HL-60 (cell line): Measurements from ENCODE around the gene IQGAP2.

ENCODE experiments used
- CTCF ChIP-seq: IDR thresholded peaks from one replicate; pipeline ENCODE4 v1.5.1; 2011; ENCODE audit warnings: low read length, control low read depth, inconsistent platforms; ENCODE audit not compliant: insufficient read depth
- GABPA ChIP-seq: IDR thresholded peaks from 2 replicates; pipeline ENCODE4 v1.6.1; 2012; ENCODE audit warnings: low read depth

DNA sequence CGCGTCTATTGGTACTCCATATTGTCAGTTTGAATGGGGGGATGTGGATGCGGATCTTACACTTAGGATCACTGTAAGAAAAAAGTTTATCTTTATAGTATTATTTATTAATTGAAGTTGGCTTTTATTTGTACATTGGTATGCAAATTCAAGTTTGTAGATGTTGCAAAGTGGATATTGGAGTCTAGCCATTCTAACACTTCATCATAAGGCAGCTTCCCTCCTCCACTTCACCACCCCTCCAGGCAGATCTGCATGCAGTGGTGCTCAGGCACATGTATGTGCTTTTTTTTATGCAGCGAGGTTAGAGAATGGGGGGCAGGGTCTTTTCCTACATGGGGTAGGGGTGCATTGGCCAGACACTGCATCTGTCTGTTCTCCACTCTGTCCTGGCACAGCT is 84.3 kb downstream of the IQGAP2 start:
- TF ChIP-seq CTCF (no peak), GABPA (no peak)
